Testis (tissue), 2 donors: ENCODE results near the gene ZNF827.

ENCODE experiments used
- POLR2A ChIP-seq: fragments of 450-650 bp; IDR thresholded peaks from one replicate; pipeline ENCODE4 v1.6.1; 2017; ENCODE audit warnings: antibody characterized with exemption, mild to moderate bottlenecking, moderate library complexity
- TF ChIP-seq, protein P1 (sequence below), 3 experiments: fragments of 450-650 bp in 2 of 3; fragments of 200-600 bp in 1 of 3; sonication (generic) in 1 of 3; IDR thresholded peaks; one replicate each; pipeline ENCODE4 v1.5.1; 2016 to 2019; ENCODE audit warnings: antibody characterized with exemption in 3 of 3, mild to moderate bottlenecking in 2 of 3, moderate library complexity in 1 of 3

DNA sequence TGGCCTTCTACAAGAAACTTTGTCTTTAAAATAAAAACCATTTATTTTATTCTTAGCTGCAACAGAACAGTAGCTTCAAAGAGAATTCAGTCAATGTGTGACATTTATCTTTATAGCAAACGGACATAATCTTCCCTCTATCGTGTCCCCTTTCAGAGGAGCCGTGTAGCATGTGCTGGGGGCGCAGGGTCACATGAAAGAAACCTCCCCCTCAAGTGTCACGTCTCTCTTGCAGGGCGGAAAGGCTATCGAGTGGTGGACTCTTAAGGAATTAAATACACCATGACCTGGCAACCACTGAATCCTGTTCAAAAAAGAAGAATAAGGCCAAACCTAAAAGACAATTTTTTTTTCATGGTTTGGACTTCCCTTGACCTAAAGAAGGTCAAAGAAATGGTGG lies 40.2 kb downstream of the ZNF827 start:
- TF ChIP-seq, protein P1, sequence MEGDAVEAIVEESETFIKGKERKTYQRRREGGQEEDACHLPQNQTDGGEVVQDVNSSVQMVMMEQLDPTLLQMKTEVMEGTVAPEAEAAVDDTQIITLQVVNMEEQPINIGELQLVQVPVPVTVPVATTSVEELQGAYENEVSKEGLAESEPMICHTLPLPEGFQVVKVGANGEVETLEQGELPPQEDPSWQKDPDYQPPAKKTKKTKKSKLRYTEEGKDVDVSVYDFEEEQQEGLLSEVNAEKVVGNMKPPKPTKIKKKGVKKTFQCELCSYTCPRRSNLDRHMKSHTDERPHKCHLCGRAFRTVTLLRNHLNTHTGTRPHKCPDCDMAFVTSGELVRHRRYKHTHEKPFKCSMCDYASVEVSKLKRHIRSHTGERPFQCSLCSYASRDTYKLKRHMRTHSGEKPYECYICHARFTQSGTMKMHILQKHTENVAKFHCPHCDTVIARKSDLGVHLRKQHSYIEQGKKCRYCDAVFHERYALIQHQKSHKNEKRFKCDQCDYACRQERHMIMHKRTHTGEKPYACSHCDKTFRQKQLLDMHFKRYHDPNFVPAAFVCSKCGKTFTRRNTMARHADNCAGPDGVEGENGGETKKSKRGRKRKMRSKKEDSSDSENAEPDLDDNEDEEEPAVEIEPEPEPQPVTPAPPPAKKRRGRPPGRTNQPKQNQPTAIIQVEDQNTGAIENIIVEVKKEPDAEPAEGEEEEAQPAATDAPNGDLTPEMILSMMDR (IDR thresholded peaks at IDR 0.05), result no peak
- no peak for TF ChIP-seq POLR2A
